Measurements from ENCODE around the gene SYDE1.

GRCh38 chr19:15096223-15096622 is 11.0 kb upstream of the SYDE1 start:
- TF ChIP-seq CREM (CRISPR knock-in tag; IDR thresholded peaks at IDR 0.05), result no peak
- no peak for TF ChIP-seq ATF1 (CRISPR knock-in tag; IDR thresholded peaks at IDR 0.05)
- TF ChIP-seq ZBTB43 (CRISPR knock-in tag; IDR thresholded peaks at IDR 0.05), result no peak
- no peak for TF ChIP-seq CTCF (IDR thresholded peaks at IDR 0.05)
- TF ChIP-seq, protein P1, sequence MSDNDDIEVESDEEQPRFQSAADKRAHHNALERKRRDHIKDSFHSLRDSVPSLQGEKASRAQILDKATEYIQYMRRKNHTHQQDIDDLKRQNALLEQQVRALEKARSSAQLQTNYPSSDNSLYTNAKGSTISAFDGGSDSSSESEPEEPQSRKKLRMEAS (CRISPR knock-in tag; IDR thresholded peaks at IDR 0.05), result no peak
- TF ChIP-seq, protein P2, sequence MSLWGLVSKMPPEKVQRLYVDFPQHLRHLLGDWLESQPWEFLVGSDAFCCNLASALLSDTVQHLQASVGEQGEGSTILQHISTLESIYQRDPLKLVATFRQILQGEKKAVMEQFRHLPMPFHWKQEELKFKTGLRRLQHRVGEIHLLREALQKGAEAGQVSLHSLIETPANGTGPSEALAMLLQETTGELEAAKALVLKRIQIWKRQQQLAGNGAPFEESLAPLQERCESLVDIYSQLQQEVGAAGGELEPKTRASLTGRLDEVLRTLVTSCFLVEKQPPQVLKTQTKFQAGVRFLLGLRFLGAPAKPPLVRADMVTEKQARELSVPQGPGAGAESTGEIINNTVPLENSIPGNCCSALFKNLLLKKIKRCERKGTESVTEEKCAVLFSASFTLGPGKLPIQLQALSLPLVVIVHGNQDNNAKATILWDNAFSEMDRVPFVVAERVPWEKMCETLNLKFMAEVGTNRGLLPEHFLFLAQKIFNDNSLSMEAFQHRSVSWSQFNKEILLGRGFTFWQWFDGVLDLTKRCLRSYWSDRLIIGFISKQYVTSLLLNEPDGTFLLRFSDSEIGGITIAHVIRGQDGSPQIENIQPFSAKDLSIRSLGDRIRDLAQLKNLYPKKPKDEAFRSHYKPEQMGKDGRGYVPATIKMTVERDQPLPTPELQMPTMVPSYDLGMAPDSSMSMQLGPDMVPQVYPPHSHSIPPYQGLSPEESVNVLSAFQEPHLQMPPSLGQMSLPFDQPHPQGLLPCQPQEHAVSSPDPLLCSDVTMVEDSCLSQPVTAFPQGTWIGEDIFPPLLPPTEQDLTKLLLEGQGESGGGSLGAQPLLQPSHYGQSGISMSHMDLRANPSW (CRISPR knock-in tag; conservative IDR thresholded peaks at IDR 0.05; ENCODE audit: low read depth), result no peak
- no peak for TF ChIP-seq ZNF232 (CRISPR knock-in tag; IDR thresholded peaks at IDR 0.05)
- TF ChIP-seq, protein P3, sequence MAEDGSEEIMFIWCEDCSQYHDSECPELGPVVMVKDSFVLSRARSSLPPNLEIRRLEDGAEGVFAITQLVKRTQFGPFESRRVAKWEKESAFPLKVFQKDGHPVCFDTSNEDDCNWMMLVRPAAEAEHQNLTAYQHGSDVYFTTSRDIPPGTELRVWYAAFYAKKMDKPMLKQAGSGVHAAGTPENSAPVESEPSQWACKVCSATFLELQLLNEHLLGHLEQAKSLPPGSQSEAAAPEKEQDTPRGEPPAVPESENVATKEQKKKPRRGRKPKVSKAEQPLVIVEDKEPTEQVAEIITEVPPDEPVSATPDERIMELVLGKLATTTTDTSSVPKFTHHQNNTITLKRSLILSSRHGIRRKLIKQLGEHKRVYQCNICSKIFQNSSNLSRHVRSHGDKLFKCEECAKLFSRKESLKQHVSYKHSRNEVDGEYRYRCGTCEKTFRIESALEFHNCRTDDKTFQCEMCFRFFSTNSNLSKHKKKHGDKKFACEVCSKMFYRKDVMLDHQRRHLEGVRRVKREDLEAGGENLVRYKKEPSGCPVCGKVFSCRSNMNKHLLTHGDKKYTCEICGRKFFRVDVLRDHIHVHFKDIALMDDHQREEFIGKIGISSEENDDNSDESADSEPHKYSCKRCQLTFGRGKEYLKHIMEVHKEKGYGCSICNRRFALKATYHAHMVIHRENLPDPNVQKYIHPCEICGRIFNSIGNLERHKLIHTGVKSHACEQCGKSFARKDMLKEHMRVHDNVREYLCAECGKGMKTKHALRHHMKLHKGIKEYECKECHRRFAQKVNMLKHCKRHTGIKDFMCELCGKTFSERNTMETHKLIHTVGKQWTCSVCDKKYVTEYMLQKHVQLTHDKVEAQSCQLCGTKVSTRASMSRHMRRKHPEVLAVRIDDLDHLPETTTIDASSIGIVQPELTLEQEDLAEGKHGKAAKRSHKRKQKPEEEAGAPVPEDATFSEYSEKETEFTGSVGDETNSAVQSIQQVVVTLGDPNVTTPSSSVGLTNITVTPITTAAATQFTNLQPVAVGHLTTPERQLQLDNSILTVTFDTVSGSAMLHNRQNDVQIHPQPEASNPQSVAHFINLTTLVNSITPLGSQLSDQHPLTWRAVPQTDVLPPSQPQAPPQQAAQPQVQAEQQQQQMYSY (CRISPR knock-in tag; IDR thresholded peaks at IDR 0.05), result no peak
- TF ChIP-seq E2F1 (CRISPR knock-in tag; IDR thresholded peaks at IDR 0.05), result no peak
- TF ChIP-seq SP1 (CRISPR knock-in tag; conservative IDR thresholded peaks at IDR 0.05), result no peak
- TF ChIP-seq NR3C1 (CRISPR knock-in tag; conservative IDR thresholded peaks at IDR 0.05; ENCODE audit: low read depth), result no peak
- TF ChIP-seq FOXP4 (CRISPR knock-in tag; IDR thresholded peaks at IDR 0.05), result no peak
- TF ChIP-seq ZNF671 (CRISPR knock-in tag; IDR thresholded peaks at IDR 0.05), result no peak
- no peak for TF ChIP-seq ETV6 (CRISPR knock-in tag; IDR thresholded peaks at IDR 0.05)
